Stromal cell of bone marrow (primary cell): ENCODE measurements around the gene JADE3.
A peak's percentile ranks its signal among the peaks of the same experiment; 100 is the strongest.

Experiments used
- DNase-seq: peaks from one replicate; pipeline ENCODE4 v3.0.0-alpha.2; 2012; ENCODE audit warnings: low read depth

Gene JADE3

DNA sequence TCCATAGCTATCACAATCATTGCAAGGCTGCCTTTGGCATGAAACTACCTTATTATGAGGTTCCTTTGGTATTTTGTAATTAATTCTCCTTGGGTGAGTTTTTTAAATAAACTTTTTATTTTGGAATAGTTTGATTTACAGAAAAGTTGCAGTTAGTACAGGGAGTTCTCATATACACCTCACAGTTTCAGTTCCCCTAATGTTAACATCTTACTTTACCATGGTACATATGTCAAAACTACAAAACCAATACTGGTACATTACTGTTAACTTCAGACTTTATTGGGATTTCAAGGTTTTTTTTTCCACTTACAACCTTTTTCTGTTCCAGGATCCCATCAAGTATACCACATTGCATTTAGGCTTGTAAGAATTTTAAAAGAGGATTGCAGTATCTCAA is 114.0 kb downstream of the JADE3 start:
- no peak for DNase-seq

DNA sequence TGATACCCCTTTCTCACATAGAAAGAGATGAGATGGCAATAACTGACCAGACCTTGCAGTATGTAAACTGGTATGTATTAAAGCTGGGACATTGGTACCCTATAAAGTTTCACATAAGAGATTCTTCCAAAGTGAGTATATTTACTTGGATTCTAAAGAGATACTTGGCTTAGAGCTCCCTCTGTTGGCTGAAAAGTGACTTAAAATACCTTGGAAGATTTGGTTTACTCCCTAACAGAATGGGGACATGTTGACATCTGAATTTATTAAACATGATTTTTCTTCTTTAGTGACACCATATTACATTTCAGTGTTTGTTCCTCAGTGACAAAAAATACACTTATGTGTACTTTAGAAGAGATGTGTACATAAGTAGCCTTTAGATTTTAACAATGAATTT is 118.1 kb downstream of the JADE3 start:
- DNase-seq = peak; percentile 44

DNA sequence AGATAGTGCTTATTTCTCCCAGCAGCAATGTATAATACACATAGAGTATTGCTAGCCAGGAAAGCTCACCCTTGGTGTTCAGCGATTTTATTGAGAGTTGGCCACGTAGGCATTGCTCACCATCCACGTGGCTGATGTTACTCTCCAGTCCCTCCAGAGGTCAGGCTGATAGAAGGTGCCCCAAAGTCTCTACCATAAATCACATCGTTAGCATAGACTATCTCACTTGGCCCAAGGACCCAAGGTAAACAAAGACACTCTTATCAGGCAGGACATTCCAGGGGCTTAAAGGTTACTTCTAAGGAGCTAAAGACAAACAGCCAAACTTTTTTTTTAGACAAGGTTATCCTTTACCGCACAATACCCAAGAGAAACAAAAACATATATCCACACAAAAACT is 135.8 kb downstream of the JADE3 start:
- no peak for DNase-seq

DNA sequence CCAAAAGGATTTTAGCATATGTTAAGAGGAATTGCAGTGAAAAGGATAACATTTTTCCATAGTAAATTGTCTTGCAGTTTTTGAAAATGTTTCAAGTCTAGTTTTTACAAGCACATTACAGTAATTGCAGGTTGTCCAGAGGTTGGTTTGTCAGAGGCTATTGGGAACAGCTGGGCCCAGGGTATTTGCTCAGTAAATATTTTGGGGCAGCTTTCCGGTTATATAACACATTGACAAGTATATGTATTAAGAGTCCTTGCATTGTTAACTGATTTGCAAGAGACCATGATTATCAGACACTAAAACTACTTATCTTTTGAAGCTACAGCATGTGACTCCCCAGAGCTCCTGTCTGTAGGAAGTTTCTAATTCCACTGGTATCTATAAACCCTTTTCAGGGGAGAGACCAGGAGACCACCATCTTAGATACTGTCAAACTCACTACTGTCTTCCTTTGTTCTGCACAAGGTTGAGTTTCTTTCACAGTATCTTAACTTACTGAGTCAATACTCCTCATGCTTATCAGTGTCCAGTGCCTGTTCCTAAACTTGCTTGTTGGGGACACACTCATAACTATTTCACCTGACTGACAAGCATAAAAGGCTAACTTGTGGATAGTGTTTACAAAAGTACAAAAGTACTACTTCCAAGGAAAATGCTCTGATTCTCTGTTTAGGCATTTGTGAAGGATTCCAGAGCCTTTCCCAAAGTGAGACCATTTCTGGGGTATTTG is 147.1 kb downstream of the JADE3 start:
- no peak for DNase-seq

DNA sequence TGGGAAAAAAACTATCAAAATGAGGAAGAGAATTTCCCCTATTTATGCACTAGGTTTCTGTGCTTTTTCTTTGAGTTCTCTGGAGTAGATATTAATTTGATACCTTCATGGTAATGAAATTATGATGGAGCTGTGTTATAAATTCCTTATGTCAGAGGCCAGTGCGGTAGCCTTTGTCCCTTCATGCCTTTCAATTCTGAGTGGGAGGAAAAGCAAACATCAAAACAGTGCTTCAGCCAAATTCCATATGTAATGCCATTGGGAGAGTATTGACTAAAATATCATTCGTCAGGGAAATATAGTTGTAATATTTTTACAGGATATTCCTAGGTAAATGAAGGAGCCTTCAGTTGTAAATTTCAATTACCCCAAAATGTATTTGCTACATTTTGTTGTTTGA is 148.5 kb downstream of the JADE3 start:
- no peak for DNase-seq

DNA sequence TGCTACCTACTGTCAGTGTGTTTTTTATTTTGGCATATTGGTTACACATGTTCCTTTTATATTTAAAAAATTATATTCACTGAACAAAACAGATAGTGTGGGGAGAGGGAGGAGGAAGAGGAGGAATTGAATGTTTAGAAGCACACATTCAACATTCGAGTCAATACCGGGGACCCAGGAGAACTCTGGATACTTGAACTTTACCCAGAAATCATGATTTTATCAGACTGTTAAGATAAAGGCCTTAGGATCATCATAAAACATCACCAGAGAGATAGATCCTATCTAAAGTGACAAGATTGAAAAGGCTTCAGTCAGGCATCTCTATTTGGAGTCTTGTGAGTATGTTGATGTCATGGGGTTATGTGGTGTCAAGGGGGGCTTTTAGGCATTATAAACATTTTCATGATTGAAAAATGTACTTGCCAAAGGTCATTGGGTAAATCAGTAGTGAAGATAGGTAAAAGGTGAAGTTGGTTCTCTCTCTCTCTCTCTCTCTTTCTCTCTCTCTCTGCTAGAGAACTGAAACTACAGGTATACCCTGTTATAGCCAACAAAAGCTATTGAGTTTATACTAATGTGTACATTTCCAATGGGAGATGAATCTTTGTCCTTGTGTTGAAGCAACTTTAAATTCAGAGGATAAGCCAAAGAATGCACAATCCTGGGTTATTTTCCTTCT is 149.2 kb downstream of the JADE3 start:
- DNase-seq = no peak

DNA sequence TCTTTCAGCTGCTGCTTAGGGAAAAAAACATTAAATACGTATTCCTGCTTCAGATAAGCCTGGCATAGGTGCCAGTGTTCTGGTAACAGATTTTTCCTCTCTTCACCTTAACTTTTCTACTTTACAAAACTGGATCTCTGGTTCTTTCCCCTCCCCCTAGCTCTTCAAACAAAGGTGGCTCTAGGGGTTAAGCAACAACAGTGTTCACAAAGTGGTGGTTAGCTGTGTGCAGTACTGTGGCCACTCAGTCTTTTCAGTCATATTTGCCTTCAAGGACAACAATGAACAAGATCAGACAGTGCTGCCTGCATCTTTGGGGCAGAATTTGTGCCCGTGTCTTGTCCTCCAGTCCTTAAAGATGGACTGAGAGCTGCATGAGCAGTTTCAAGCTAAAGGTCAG is 151.0 kb downstream of the JADE3 start:
- no peak for DNase-seq

DNA sequence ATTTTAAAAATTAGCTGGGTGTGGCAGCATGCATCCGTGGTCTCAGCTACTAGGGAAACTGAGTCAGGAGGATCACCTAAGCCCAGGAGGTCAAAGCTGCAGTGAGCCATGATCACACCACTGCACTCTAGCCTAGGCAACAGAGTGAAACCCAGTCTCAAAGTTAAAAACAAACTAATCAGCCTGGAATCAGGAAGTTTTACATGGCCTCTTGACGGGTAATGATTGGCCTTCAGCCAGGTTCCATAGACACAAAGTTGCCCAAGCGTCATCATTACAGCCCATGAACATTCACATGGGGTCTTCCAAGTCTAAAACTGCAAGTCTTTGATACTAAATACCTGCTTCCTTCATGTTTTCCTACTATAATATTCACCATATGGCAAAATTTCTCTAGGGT is 156.0 kb downstream of the JADE3 start:
- no peak for DNase-seq

DNA sequence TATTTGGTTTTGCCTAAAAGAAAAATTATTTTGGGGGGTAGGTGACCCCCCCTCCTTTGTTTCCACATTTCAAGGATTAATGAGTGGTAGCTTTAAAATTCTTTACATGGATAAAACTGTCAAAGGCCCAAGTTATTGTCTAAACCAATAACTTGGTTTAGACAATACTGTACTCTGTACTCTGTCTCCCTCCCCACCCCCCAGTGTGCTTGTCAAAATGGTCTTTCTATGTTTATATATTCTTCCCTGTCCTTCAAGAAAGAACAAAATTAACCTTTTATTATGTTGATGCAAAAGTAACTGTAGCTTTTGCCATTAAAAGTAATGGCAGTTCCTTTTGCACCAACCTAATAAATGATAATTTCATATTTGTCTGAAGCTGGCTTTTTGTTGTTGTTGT is 156.5 kb downstream of the JADE3 start:
- no peak for DNase-seq

DNA sequence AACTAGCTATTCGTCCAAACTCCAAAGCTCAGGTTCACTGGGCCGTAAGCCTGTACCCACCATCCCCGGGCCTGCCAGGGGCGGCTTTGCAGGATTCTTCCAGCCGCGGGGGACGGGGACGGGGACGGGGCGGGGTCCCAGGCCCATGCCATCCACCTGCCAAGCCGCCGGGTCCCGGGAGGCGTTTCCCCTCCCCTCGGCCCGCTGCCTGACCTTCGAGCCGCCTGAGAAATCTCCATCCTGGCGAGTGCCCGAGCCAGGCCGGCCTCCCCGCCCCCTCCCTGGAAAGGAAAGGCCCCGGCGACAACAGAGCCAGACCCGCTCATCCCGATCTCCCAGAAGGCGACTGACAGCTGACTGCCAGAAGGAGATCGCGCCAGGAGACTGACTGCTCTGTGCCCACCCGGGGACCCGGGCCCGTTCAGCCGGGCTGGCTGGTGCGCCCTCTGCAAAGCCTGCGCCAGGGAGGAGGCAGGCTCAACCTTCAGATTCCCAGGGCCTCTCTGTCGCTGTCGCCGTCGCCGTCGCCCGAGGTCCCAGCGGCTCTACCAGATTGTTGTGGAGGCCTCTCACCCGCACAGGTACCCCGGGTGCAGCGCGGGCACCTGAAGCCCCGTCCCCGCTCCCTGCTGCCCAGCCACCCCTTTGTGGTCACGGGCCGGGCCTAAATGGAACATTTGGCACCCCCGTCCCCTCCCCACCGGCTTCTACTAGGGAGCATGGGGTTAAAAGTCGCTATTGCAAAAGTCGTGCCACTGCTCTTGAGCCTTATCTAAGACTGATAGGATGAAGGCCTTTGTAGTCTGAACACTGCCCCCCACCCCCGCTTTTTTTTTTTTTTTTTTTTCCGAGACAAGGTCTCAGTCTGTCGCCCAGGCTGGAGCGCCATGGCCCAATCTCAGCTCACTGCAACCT is 166.2 kb downstream of the JADE3 start, which contains the start of gene RGN:
TSS of gene RGN (plus strand) at position 315 of the 915 bp plus-strand sequence. CDS start 2,702 bp downstream, outside the sequence.
- DNase-seq = no peak

DNA sequence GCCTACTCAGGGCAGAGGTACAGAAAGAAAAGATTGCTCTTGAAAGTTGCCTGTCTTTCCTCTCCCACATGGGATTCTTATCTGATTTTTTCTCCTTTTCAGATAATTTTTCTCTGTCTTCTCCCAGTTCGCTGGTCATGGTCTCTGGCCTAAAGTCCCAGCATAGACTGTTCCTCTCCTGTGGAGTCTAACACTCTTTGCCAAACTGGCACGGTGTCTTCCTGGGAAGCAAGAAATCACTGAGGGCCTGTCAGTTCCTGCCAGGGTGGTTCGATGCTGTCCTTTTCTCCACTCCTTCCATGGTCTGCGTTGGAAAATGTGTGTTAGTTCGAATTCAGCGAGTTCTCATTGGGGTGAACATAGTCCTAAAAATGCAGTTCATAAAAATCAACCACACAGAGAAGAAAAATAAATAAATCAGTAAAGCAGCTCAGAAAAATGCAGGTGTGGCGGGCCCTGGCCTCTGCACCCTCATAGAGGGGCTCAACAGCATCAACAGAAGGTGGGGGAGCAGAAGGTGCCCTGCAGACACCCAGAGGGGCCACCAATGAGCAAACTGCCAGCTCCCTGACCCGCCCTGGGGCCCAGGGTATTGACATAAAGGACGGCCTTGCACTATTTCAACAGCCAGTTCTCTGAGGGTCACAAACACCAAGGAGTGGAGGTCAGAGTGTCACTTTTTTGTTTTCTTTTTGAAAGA is 168.1 kb downstream of the JADE3 start:
- DNase-seq = no peak

DNA sequence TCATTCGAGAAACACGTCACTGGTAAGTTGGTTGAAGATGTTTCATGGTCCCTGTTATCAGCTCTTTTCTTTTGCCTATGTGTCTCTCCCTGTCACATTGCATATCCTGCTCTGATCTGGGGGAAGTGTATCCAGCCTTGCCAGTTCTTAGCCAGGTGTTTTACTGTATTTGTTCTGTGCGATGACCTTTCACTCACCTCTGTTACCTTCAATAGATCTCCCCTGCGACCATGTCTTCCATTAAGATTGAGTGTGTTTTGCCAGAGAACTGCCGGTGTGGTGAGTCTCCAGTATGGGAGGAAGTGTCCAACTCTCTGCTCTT is 168.7 kb downstream of the JADE3 start:
- DNase-seq = no peak

DNA sequence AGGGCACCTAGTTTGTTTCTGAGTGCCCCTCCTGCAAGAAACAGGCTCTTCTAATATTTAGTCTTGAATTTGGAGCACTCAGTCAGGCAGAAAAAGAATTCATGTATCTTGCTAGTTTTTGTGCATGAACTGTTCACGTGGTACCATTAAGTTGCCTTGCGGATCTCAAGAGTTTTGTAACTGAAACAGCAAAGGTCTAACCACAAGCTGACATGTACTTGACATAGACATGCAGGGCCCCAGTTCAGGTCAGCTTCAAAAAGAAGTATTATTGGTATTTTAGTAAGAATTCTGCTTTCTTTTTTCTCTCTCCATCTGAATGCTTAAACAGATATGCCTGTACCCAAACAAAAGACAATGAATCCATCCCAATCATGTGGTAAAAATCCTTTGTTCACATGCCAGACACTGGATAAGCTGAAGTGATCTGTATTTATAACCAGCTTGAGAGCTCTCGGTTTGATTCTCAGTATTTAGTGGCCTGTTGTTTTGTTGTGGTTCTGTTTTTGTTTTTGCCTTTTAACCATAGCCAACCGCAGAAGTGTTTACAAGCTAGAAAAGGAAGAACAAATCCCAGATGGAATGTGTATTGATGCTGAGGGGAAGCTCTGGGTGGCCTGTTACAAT is 179.0 kb downstream of the JADE3 start:
- no peak for DNase-seq

DNA sequence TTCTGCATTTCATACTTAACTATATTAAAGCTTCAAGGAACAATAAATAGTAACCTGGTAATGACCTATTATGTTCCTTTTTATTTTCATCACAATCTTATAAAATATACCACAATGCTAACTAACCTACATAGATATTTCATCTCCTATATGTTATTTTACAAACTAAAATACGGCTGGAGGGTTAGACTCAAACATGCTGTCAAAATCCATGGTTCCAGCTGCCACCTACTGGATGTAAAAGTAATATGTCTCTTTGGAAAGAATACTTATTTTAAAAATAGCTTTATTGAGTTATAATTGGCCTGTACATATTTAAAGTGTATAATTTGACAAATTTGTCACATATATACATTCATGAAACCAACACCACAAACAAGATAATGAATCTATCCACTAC is 181.0 kb downstream of the JADE3 start:
- no peak for DNase-seq

DNA sequence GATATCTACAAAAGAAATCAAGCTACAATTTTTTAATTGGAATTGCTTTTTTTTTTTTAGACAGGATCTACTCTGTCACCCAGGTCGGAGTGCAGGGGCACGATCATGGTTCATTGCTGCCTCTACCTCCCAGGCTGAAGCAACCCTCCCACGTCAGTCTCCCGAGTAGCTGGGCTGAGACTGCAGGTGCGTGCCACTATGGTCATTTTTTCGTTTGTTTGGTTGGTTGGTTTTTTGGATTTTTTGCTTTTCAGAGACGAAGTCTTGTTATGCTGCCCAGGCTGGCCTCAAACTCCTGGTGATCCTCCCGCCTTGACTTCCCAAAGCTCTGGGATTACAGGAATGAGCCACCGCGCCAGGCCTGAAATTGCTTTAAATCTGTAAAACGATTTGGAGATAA is 181.6 kb downstream of the JADE3 start:
- DNase-seq = no peak

DNA sequence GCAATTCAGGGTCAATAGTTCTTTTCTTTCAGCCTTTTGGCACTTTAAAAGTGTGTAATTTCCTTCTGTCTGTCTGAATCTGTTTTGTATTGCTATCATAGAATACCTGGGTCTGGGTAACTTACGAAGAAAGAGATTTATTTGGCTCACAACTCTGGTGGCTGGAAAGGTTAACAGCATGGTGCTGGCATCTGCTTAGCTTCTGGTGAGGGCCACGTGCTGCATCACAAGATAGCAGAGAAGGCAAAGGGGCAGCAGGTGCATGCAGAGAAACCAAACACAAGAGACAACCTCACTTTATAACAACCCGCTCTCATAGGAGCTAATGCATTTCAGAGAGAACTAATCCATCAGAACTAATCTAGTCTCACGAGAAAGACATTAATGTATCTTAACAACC is 184.8 kb downstream of the JADE3 start:
- no peak for DNase-seq

DNA sequence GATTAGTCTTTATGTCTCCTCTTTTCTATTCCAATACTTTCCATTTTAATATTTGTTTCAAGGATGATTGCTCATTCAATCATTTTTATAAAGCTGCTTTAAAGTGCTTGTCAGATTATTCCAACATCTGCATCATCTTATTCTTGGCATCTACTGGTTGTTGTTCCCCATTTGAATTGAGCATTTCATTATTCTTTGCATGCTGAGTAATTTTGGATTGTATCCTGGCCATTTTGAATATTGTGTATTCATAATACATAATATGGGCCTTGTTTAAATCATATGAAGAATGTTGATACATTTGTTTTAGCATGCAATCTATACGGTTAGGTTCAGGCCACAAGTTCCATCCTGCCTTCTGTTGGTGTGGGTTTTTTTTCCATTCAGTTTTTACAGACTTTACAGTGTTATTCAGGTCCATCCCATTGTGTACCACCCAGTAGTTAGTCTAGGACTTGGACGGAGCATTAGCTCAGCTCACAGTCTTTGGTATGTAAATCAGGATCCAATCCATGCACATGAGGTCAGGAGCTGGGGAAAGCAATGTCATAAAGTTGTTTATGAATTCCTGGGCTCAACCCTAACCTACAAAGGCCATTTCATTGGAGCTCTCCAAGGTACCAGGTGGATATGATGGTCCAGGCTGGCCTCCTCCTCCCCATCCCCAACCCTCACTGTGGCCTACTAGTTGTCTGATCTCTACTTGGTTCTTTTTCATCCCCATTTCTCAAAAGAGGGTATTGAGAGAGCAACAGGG is 186.3 kb downstream of the JADE3 start:
- DNase-seq = no peak

DNA sequence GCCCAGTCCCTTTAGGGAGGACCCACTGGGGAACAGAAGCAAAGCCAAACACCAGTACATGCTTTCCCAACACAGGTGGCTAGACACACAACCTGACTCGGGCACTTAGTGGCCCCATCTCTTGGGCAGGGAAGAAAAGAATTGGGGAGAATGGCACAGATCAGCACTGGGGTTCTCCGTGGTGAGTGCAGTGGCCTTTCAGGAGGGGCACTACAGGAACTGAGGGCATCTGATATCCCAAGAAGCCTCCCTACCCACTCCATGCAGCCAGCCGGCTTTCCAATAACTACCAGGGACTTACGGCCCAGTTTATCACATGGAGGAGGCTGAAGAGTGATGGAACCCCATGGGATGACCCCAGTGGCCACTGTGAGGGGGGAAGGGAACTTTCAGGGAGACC is 189.0 kb downstream of the JADE3 start:
- no peak for DNase-seq
